HL-60 (cell line): ENCODE results near the gene ITGAE.

Experiments
- DNase-seq, 2 experiments: peaks; one replicate each; pipeline ENCODE4 v3.0.0-alpha.2; 2010 to 2020; ENCODE audit warnings: low read depth in 1 of 2, low spot score in 1 of 2
- H3K27ac ChIP-seq: fragments of 250-450 bp; sonication (Bioruptor Pico); replicated peaks from 2 replicates; pipeline ENCODE4 v1.5.1; 2020; ENCODE audit warnings: mild to moderate bottlenecking, moderate library complexity
- H3K27me3 ChIP-seq: fragments of 250-450 bp; sonication (Bioruptor Pico); 2 replicates; pipeline ENCODE4 v1.5.1; 2021; ENCODE audit warnings: mild to moderate bottlenecking, moderate library complexity; ENCODE audit not compliant: insufficient read depth, poor library complexity, severe bottlenecking
- H3K4me3 ChIP-seq: replicated peaks from 2 replicates; pipeline ENCODE4 v1.5.1; 2011; ENCODE audit warnings: mild to moderate bottlenecking, control low read depth, low read length; ENCODE audit not compliant: insufficient read depth
- CTCF ChIP-seq: IDR thresholded peaks from one replicate; pipeline ENCODE4 v1.5.1; 2011; ENCODE audit warnings: low read length, control low read depth, inconsistent platforms; ENCODE audit not compliant: insufficient read depth
- GABPA ChIP-seq: IDR thresholded peaks from 2 replicates; pipeline ENCODE4 v1.6.1; 2012; ENCODE audit warnings: low read depth
- POLR2AphosphoS5 ChIP-seq: IDR thresholded peaks from 2 replicates; pipeline ENCODE4 v1.6.1; 2012; ENCODE audit warnings: low read depth
- REST ChIP-seq: IDR thresholded peaks from 2 replicates; pipeline ENCODE4 v1.6.1; 2012; ENCODE audit warnings: low read depth; ENCODE audit not compliant: insufficient replicate concordance
- SPI1 ChIP-seq: IDR thresholded peaks from 2 replicates; pipeline ENCODE4 v1.6.1; 2012; ENCODE audit warnings: low read depth, mild to moderate bottlenecking, borderline replicate concordance

The ITGAE gene

GRCh38 chr17:3815925-3816324 lies 14.9 kb upstream of the ITGAE start:
- H3K4me3 ChIP-seq = no peak overlapping the region

GRCh38 chr17:3815122-3815521 lies 14.1 kb upstream of the ITGAE start:
- H3K4me3 ChIP-seq = no peak overlapping the region
- H3K27ac ChIP-seq = no peak overlapping the region
- TF ChIP-seq CTCF (no peak), POLR2AphosphoS5 (no peak), SPI1 (no peak), REST (no peak), GABPA (no peak)
- H3K27me3 ChIP-seq = no peaks in the 10 kb centered on the region
- no peak for DNase-seq

More at GRCh38 chr17:3815925-3816324, 14.9 kb upstream of the ITGAE start:
- Histone ChIP-seq H3K27me3 (no peaks in the 10 kb centered on the region), H3K27ac (no peak overlapping the region)
- no peak for TF ChIP-seq GABPA
- TF ChIP-seq POLR2AphosphoS5 = no peak
- no peak for TF ChIP-seq REST
- TF ChIP-seq SPI1 = no peak
- no peak for TF ChIP-seq CTCF
- DNase-seq = no peak

- Histone ChIP-seq H3K4me3 (no peak overlapping the region), H3K27me3 (no peaks in the 10 kb centered on the region), H3K27ac (no peak overlapping the region)
- no peak for TF ChIP-seq CTCF
- TF ChIP-seq REST = no peak
- no peak for TF ChIP-seq SPI1
- no peak for TF ChIP-seq POLR2AphosphoS5
- TF ChIP-seq GABPA = no peak
- no peak for DNase-seq
Measured at GRCh38 chr17:3814361-3814760, 13.4 kb upstream of the ITGAE start.
